KMS-11 (cell line): ENCODE results near the gene TTI1.

Experiments used
- H2AFZ ChIP-seq: fragments of 200-600 bp; sonication (generic); 2 replicates; pipeline ENCODE4 v1.6.1; 2016; ENCODE audit warnings: antibody characterized with exemption, mixed run types, low read depth
- H3K27ac ChIP-seq: fragments of 200-600 bp; sonication (generic); 2 replicates; pipeline ENCODE4 v1.6.1; 2016; ENCODE audit warnings: mild to moderate bottlenecking, mixed run types
- H3K27me3 ChIP-seq: fragments of 200-600 bp; sonication (generic); 2 replicates; pipeline ENCODE4 v1.6.1; 2017; ENCODE audit warnings: mild to moderate bottlenecking, low read depth, mixed run types, moderate library complexity; ENCODE audit not compliant: insufficient read depth
- H3K36me3 ChIP-seq: fragments of 200-600 bp; sonication (generic); 2 replicates; pipeline ENCODE4 v1.6.1; 2017; ENCODE audit warnings: mild to moderate bottlenecking, mixed run types; ENCODE audit not compliant: insufficient read depth
- H3K4me1 ChIP-seq: fragments of 200-600 bp; sonication (generic); 2 replicates; pipeline ENCODE4 v1.6.1; 2016; ENCODE audit warnings: mild to moderate bottlenecking, low read depth, mixed run types; ENCODE audit not compliant: poor library complexity, severe bottlenecking
- H3K4me2 ChIP-seq: fragments of 200-600 bp; sonication (generic); 2 replicates; pipeline ENCODE4 v1.7.0; 2016; ENCODE audit warnings: mild to moderate bottlenecking, mixed run types
- H3K4me3 ChIP-seq: fragments of 200-600 bp; sonication (generic); IDR thresholded peaks from 2 replicates; pipeline ENCODE4 v1.6.1; 2017; ENCODE audit warnings: low read depth, low read length, mixed read lengths; ENCODE audit not compliant: insufficient read depth
- H3K79me2 ChIP-seq: fragments of 200-600 bp; sonication (generic); 2 replicates; pipeline ENCODE4 v1.6.1; 2016; ENCODE audit warnings: low read depth, mixed run types; ENCODE audit not compliant: insufficient read depth
- H3K9ac ChIP-seq: fragments of 200-600 bp; sonication (generic); 2 replicates; pipeline ENCODE4 v1.6.1; 2016; ENCODE audit warnings: mild to moderate bottlenecking, mixed run types
- H4K20me1 ChIP-seq: fragments of 200-600 bp; sonication (generic); 2 replicates; pipeline ENCODE4 v1.6.1; 2016; ENCODE audit warnings: mild to moderate bottlenecking, mixed run types; ENCODE audit not compliant: insufficient read depth
- TF ChIP-seq, protein P1 (sequence below): fragments of 200-600 bp; sonication (generic); conservative IDR thresholded peaks from 2 replicates; pipeline ENCODE4 v1.6.1; 2017; ENCODE audit warnings: low read depth, mild to moderate bottlenecking, antibody characterized with exemption, low read length, moderate library complexity, mixed read lengths

Gene TTI1

DNA sequence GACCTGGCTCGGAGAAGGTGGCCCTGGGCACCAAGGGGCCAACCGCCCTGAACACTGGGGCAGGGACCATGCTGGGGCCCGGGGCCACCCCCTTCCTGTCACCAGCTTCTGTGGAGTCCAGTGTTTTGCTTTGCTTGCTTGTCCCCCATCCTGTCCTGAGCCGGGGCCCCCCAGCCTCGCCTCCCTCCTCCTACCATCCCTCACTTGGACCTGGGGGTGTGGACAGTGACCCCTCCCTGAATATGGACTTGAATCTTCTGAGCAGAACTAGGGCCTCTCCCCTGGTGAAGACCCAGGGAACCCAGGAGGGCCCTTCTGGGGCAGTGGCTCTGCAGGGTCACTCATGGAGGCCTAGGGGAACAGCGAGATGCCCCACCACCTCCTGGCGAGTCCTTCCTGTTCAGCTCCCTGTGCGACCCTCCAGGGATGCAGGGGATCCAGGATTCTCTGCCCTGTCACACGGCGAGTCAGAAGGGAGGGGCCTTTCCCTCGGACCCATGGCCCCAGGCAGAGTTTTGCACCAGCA is 88.7 kb downstream of the TTI1 start:
- TF ChIP-seq, protein P1, sequence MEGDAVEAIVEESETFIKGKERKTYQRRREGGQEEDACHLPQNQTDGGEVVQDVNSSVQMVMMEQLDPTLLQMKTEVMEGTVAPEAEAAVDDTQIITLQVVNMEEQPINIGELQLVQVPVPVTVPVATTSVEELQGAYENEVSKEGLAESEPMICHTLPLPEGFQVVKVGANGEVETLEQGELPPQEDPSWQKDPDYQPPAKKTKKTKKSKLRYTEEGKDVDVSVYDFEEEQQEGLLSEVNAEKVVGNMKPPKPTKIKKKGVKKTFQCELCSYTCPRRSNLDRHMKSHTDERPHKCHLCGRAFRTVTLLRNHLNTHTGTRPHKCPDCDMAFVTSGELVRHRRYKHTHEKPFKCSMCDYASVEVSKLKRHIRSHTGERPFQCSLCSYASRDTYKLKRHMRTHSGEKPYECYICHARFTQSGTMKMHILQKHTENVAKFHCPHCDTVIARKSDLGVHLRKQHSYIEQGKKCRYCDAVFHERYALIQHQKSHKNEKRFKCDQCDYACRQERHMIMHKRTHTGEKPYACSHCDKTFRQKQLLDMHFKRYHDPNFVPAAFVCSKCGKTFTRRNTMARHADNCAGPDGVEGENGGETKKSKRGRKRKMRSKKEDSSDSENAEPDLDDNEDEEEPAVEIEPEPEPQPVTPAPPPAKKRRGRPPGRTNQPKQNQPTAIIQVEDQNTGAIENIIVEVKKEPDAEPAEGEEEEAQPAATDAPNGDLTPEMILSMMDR = no peak
- Histone ChIP-seq H3K36me3 (no peaks in the 10 kb centered on the region), H3K79me2 (no peaks in the 10 kb centered on the region), H3K9ac (no peak overlapping the region), H3K27ac (no peak overlapping the region), H3K4me2 (no peak overlapping the region), H3K27me3 (no peaks in the 10 kb centered on the region), H3K4me3 (no peak overlapping the region), H3K4me1 (no peaks in the 10 kb centered on the region), H4K20me1 (no peaks in the 10 kb centered on the region), H2AFZ (no peak overlapping the region)

DNA sequence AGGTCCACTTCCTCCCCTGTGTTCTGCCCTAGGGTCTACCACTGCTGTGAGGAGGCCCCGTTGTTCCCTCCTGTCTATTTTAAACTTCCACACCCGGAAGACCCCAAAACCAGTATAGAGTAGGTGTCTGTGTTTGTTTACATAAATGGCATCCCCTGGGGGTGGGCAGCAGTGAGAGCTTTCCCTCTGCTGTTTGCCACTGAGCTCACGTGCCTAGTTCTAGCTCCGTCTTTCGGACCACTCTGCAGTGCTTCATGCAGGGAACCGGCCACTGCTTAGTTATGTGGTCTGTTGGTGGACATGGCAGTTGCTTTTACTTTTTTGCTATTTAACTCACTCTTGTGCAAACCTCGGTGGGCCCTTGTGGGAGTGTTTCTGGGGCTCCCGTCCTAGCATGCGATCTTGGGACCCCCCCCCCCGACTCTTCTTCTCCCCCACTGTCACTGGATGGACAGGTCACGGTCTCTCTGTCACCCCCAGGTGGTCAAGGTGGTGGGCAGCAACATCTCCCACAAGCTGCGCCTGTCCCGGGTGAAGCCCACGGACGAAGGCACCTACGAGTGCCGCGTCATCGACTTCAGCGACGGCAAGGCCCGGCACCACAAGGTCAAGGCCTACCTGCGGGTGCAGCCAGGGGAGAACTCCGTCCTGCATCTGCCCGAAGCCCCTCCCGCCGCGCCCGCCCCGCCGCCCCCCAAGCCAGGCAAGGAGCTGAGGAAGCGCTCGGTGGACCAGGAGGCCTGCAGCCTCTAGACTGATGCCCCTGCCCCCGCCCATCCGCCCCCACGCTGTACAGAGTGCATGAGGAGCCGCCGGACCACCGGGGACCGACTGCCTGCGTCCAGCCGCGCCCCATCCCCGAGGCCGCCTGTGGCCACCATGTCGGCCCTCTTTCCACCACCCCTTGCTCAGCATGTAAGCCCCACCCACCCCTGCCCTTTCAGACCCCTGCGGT is 89.5 kb downstream of the TTI1 start:
- TF ChIP-seq, protein P1 = no peak
- Histone ChIP-seq H3K27me3 (no peaks in the 10 kb centered on the region), H3K4me1 (no peaks in the 10 kb centered on the region), H3K9ac (no peak overlapping the region), H3K4me3 (no peak overlapping the region), H3K36me3 (no peaks in the 10 kb centered on the region), H2AFZ (no peak overlapping the region), H4K20me1 (no peaks in the 10 kb centered on the region), H3K4me2 (no peak overlapping the region), H3K27ac (no peak overlapping the region), H3K79me2 (no peaks in the 10 kb centered on the region)

DNA sequence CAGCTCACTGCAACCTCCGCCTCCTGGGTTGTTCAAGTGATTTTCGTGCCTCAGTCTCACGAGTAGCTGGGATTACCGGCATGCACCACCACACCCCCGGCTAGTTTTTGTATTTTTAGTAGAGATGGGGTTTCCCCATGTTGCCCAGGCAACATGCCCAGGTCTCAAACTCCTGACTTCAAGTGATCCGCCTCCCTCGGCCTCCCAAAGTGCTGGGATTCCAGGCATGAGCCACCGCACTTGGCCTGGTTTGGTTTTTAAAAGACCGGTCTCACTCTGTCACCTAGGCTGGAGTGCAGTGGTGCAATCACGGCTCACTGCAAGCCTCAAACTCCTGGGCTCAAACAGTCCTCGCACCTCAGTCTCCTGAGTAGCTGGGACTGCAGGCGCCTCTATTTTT is 90.2 kb downstream of the TTI1 start:
- Histone ChIP-seq H3K4me2 (no peak overlapping the region), H3K27me3 (no peaks in the 10 kb centered on the region), H3K27ac (no peak overlapping the region), H3K36me3 (no peaks in the 10 kb centered on the region), H2AFZ (no peak overlapping the region), H3K4me3 (no peak overlapping the region), H4K20me1 (no peaks in the 10 kb centered on the region), H3K4me1 (no peaks in the 10 kb centered on the region), H3K79me2 (no peaks in the 10 kb centered on the region), H3K9ac (no peak overlapping the region)
- TF ChIP-seq, protein P1 = no peak

DNA sequence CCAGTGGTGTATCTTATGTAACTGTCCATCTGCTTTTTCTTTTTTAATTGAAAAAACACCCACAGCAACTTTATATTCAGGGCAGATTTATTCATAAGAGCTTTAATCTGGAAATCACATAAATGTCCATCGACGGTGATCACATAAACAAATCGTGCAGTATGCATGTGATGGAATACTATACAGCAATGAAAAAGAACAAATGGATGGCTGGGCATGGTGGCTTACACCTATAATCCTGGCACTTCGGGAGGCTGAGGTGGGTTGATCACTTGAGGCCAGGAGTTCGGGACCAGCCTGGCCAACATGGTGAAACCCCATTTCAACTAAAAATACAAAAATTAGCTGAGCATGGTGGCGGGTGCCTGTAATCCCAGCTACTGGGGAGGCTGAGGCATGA is 91.3 kb downstream of the TTI1 start:
- H3K27ac ChIP-seq = no peak overlapping the region
- H3K27me3 ChIP-seq = no peaks in the 10 kb centered on the region
- no peaks in the 10 kb centered on the region for H3K36me3 ChIP-seq
- no peak overlapping the region for H3K4me2 ChIP-seq
- no peak overlapping the region for H2AFZ ChIP-seq
- no peaks in the 10 kb centered on the region for H4K20me1 ChIP-seq
- no peak overlapping the region for H3K4me3 ChIP-seq
- H3K4me1 ChIP-seq = no peaks in the 10 kb centered on the region
- TF ChIP-seq, protein P1 = no peak
- H3K79me2 ChIP-seq = no peaks in the 10 kb centered on the region
- no peak overlapping the region for H3K9ac ChIP-seq
